H1 (cell line): ENCODE results near the gene DBF4B.

Source experiments
- BCL11A ChIP-seq, 2 experiments: IDR thresholded peaks; one replicate each; pipeline ENCODE4 v1.6.1; 2011; ENCODE audit warnings: low read depth in 2 of 2, low read length in 2 of 2, mild to moderate bottlenecking in 2 of 2
- CTCF ChIP-seq, 3 experiments: IDR thresholded peaks; 1 replicate in 2 of 3; 2 replicates in 1 of 3; pipeline versions ENCODE4 v1.5.1 to v1.6.1; 2011; ENCODE audit warnings: low read length in 3 of 3, mild to moderate bottlenecking in 3 of 3, inconsistent platforms in 2 of 3, low read depth in 1 of 3, moderate library complexity in 1 of 3; ENCODE audit not compliant: insufficient read depth in 1 of 3; ENCODE audit errors: control extremely low read depth in 1 of 3
- EP300 ChIP-seq, 2 experiments: IDR thresholded peaks; 1 replicate in 1 of 2; 2 replicates in 1 of 2; pipeline ENCODE4 v1.6.1; 2011 to 2012; ENCODE audit warnings: low read depth in 2 of 2, low read length in 2 of 2, mild to moderate bottlenecking in 2 of 2, borderline replicate concordance in 1 of 2, inconsistent platforms in 1 of 2, moderate library complexity in 1 of 2
- GABPA ChIP-seq: IDR thresholded peaks from 2 replicates; pipeline ENCODE4 v1.6.1; 2011; ENCODE audit warnings: mild to moderate bottlenecking, low read length, moderate library complexity, borderline replicate concordance; ENCODE audit not compliant: insufficient read depth
- JUND ChIP-seq: IDR thresholded peaks from 2 replicates; pipeline ENCODE4 v1.6.1; 2011; ENCODE audit warnings: mild to moderate bottlenecking, improper control_type of control experiment, low read length
- MAX ChIP-seq: IDR thresholded peaks from 2 replicates; pipeline ENCODE4 v1.6.1; 2012; ENCODE audit warnings: inconsistent platforms
- POLR2A ChIP-seq, 2 experiments: IDR thresholded peaks; 1 replicate in 1 of 2; 2 replicates in 1 of 2; pipeline ENCODE4 v1.6.1; 2011; ENCODE audit warnings: low read depth in 2 of 2, low read length in 2 of 2, mild to moderate bottlenecking in 2 of 2; ENCODE audit errors: control extremely low read depth in 1 of 2
- RAD21 ChIP-seq, 2 experiments: IDR thresholded peaks in 1 of 2; conservative IDR thresholded peaks in 1 of 2; 2 replicates each; pipeline ENCODE4 v1.6.1; 2011; ENCODE audit warnings: low read depth in 2 of 2, low read length in 2 of 2, improper control_type of control experiment in 1 of 2, inconsistent platforms in 1 of 2, mild to moderate bottlenecking in 1 of 2, moderate library complexity in 1 of 2
- SP1 ChIP-seq: IDR thresholded peaks from 2 replicates; pipeline ENCODE4 v1.6.1; 2011; ENCODE audit warnings: low read depth, low read length
- TAF1 ChIP-seq: IDR thresholded peaks from 2 replicates; pipeline ENCODE4 v1.6.1; 2011; ENCODE audit warnings: mild to moderate bottlenecking, low read depth, low read length

- TF ChIP-seq CTCF (IDR thresholded peaks at IDR 0.05; ENCODE audit: control extremely low read depth in 1 of 3, insufficient read depth in 1 of 3, low read depth in 1 of 3, low read length in 3 of 3) (no peak), BCL11A (IDR thresholded peaks at IDR 0.05; ENCODE audit: low read depth in 2 of 2, low read length in 2 of 2) (no peak), SP1 (no peak), POLR2A (IDR thresholded peaks at IDR 0.05; ENCODE audit: control extremely low read depth in 1 of 2, low read depth in 2 of 2, low read length in 2 of 2) (no peak), RAD21 (IDR thresholded peaks at IDR 0.05 in 1 of 2, conservative IDR thresholded peaks at IDR 0.05 in 1 of 2; ENCODE audit: low read depth in 2 of 2, low read length in 2 of 2) (no peak), GABPA (no peak), TAF1 (no peak), MAX (no peak), EP300 (IDR thresholded peaks at IDR 0.05; ENCODE audit: borderline replicate concordance in 1 of 2, low read depth in 2 of 2, low read length in 2 of 2) (no peak), JUND (no peak)
Measured at GRCh38 chr17:44757918-44758413, 49.5 kb downstream of the DBF4B start.
